Activated CD4-positive, alpha-beta memory T cell treated with anti-CD3 and anti-CD28 coated beads for 36 hours (primary cell): ENCODE data around the gene MICAL3. TPM values are rescaled to one million over a fixed set of nuclear protein-coding genes. Genes with fewer than 3 reads are reported as not detected.

Experiments
- CTCF ChIA-PET: fragments of 350-600 bp; sonication (Branson Sonifier 250); formaldehyde crosslinking; loops from one replicate; lab custom pipeline; 2021; ENCODE audit warnings: antibody characterized with exemption, inconsistent platforms; lab: Charles Lee
- POLR2A ChIA-PET: fragments of 350-600 bp; sonication (Branson Sonifier 250); formaldehyde crosslinking; loops from one replicate; lab custom pipeline; 2021; ENCODE audit warnings: antibody characterized with exemption; lab: Charles Lee
- DNase-seq: peaks from one replicate; pipeline ENCODE4 v3.0.0-alpha.2; 2020
- H3K27ac Mint-ChIP-seq: one replicate; pipeline ENCODE4 v1.8.0; 2021; ENCODE audit warnings: mixed read lengths
- H3K27me3 Mint-ChIP-seq: one replicate; pipeline ENCODE4 v1.8.0; 2021; ENCODE audit warnings: mixed read lengths
- H3K36me3 Mint-ChIP-seq: one replicate; pipeline ENCODE4 v1.8.0; 2021; ENCODE audit warnings: mixed read lengths
- H3K4me1 Mint-ChIP-seq: one replicate; pipeline ENCODE4 v1.8.0; 2021; ENCODE audit warnings: low read depth, mixed read lengths
- H3K4me3 Mint-ChIP-seq: one replicate; pipeline ENCODE4 v1.8.0; 2021; ENCODE audit warnings: mild to moderate bottlenecking, mixed read lengths
- H3K9me3 Mint-ChIP-seq: one replicate; pipeline ENCODE4 v1.8.0; 2021; ENCODE audit warnings: mixed read lengths
- intact Hi-C: fragments of 100-400 bp; cut with micrococcal nuclease; formaldehyde crosslinking; loops from one replicate; pipeline ENCODE4 v1.15.1; 2023
- total RNA-seq, 2 experiments: library from RNA; stranded (reverse); gene quantifications; one replicate each; pipeline ENCODE4 v1.2.3, GENCODE V29; 2021

Gene MICAL3
- total RNA-seq, 2 experiments from 2014 or later = 29.7 to 37.2 TPM

GRCh38 chr22:17910561-17911311 is 113.6 kb downstream of the MICAL3 start:
- H3K4me1 Mint-ChIP-seq = no peaks in the 10 kb centered on the region
- no peaks in the 10 kb centered on the region for H3K27me3 Mint-ChIP-seq
- no peak for DNase-seq
- H3K9me3 Mint-ChIP-seq = no peaks in the 10 kb centered on the region
- peaks cover 5% of the 10 kb centered on the region for H3K36me3 Mint-ChIP-seq
- H3K4me3 Mint-ChIP-seq = no peak overlapping the region
- ChIA-PET POLR2A (no interaction called here), CTCF (interaction anchor here (1.0 kb wide), 1 partner anchor 114 kb away, joined by 4 read pairs; the partner anchor contains the start of gene MICAL3)
- intact Hi-C loops = no loop called here
- H3K27ac Mint-ChIP-seq = no peak overlapping the region

- no peak for DNase-seq
- H3K4me1 Mint-ChIP-seq = no peaks in the 10 kb centered on the region
- no peak overlapping the region for H3K4me3 Mint-ChIP-seq
- POLR2A ChIA-PET = no interaction called here
- H3K27ac Mint-ChIP-seq = no peak overlapping the region
- intact Hi-C loops = no loop called here
- peaks cover 11% of the 10 kb centered on the region for H3K36me3 Mint-ChIP-seq
- no peaks in the 10 kb centered on the region for H3K9me3 Mint-ChIP-seq
- H3K27me3 Mint-ChIP-seq = no peaks in the 10 kb centered on the region
- CTCF ChIA-PET = no interaction called here
Measured at GRCh38 chr22:17907748-17908051, 116.7 kb downstream of the MICAL3 start.

DNA sequence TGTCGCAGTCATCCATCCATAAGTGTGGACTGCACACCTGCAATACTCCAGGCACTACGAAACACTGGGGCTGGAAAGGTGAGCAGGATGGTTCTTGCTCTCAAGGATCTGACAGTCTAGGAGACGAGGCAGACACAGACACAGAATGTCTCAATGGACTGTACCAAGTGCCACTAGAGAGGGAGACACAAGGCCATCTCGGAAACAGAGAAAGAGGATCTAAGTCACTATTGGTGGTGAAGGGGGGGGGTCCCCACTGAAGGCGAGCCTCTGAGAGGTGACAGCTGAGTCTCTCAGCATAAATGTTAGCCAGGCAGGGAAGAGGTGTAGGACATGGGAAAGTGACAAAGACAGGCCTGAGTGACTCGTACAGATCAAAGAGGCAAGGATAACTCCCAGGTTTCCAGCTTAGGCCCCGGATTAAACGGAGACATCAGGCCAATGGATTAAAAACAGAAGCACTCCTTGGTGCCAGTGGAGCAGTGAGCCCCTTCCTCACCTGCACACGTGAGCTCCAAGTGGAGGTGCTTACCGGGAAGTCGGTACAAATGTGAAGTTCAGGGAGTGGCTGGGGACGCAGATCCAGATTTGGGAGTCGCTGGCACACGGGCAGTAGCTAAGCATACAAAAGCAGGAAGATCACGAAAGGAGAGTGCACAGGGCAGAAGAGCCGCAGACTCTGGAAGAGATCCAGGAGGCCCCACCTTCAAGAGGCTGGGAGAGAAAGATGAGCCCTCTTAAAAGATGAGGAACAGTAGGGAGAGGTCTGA is 117.2 kb downstream of the MICAL3 start:
- POLR2A ChIA-PET = no interaction called here
- no peak overlapping the region for H3K27ac Mint-ChIP-seq
- intact Hi-C loops = no loop called here
- no peaks in the 10 kb centered on the region for H3K27me3 Mint-ChIP-seq
- H3K9me3 Mint-ChIP-seq = no peaks in the 10 kb centered on the region
- no peak for DNase-seq
- H3K4me3 Mint-ChIP-seq = no peak overlapping the region
- no peaks in the 10 kb centered on the region for H3K4me1 Mint-ChIP-seq
- CTCF ChIA-PET = no interaction called here
- peaks cover 11% of the 10 kb centered on the region for H3K36me3 Mint-ChIP-seq

DNA sequence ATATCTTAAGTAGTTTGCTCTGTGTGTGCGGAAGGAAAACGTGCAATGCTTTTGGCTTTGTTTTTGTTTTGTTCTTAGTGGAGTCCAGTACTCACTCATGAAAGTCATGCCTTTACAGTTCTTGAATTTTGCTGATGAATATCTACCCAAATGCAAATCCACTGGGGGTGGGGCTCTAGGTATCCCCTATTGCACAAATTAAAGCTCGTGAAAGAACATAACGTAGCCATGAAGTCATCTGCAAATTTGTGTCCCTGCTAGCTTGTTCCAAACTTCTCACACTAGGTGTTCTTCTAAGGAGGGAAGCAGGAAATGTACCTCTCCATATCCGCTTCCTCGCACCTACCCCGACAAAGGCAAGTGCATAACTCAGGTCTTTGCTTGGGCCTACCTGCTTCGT is 118.9 kb downstream of the MICAL3 start:
- Mint-ChIP-seq H3K9me3 (no peaks in the 10 kb centered on the region), H3K27ac (no peak overlapping the region), H3K27me3 (no peaks in the 10 kb centered on the region), H3K4me3 (no peak overlapping the region), H3K4me1 (no peaks in the 10 kb centered on the region), H3K36me3 (peaks cover 19% of the 10 kb centered on the region)
- intact Hi-C loops = no loop called here
- POLR2A ChIA-PET = no interaction called here
- DNase-seq = no peak
- CTCF ChIA-PET = no interaction called here

DNA sequence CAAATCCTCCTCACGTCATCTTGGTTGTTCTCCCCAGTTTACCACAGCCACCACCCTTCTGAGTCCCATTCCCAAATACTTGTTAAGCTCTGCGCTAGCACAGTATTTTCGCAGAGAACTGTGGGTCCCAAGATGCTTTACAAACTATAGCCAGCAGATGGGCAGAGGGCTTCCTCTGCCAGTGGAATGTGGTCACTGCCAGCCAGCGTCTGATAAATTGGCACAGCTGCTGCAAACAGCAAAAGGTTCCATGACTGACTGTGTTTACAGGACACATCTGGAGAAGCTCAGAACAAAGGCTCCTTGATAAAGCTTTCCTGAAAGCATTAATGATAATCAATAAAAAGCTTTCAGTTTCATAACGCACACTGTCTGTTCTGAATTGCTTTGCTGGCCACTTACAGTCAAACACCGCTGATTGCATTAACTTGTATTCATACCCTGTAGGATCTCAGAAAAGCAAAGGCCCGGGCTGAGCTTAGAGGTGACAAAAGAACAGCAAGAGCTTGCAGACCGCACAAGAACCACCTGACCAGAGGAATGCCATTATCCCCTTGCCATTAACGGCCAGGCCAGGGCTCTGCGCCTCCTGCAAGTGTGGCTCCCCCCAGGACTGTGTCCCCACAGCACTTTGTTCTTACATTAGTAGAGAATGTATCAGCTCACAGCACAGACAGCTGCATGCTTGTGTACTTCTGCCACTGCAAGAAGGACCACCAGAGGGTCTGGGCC is 120.6 kb downstream of the MICAL3 start:
- POLR2A ChIA-PET = no interaction called here
- no peaks in the 10 kb centered on the region for H3K4me1 Mint-ChIP-seq
- H3K9me3 Mint-ChIP-seq = no peaks in the 10 kb centered on the region
- intact Hi-C loops = no loop called here
- H3K27me3 Mint-ChIP-seq = no peaks in the 10 kb centered on the region
- CTCF ChIA-PET = interaction anchor here (1.2 kb wide), 1 partner anchor 172 kb away, joined by 3 read pairs; no protein-coding TSS in a partner anchor
- peaks cover 24% of the 10 kb centered on the region for H3K36me3 Mint-ChIP-seq
- no peak overlapping the region for H3K27ac Mint-ChIP-seq
- no peak overlapping the region for H3K4me3 Mint-ChIP-seq
- DNase-seq = no peak

- H3K36me3 Mint-ChIP-seq = peaks cover 24% of the 10 kb centered on the region
- no peaks in the 10 kb centered on the region for H3K27me3 Mint-ChIP-seq
- H3K4me3 Mint-ChIP-seq = no peak overlapping the region
- no peaks in the 10 kb centered on the region for H3K9me3 Mint-ChIP-seq
- no peaks in the 10 kb centered on the region for H3K4me1 Mint-ChIP-seq
- no peak overlapping the region for H3K27ac Mint-ChIP-seq
- DNase-seq = no peak
- intact Hi-C loops = no loop called here
- POLR2A ChIA-PET = no interaction called here
- CTCF ChIA-PET = interaction anchor here (1.2 kb wide), 1 partner anchor 173 kb away, joined by 3 read pairs; no protein-coding TSS in a partner anchor
Measured at GRCh38 chr22:17902960-17903359, 121.4 kb downstream of the MICAL3 start.

- Mint-ChIP-seq H3K36me3 (peaks cover 30% of the 10 kb centered on the region), H3K4me1 (no peaks in the 10 kb centered on the region), H3K27ac (no peak overlapping the region), H3K4me3 (no peak overlapping the region), H3K27me3 (no peaks in the 10 kb centered on the region), H3K9me3 (no peaks in the 10 kb centered on the region)
- ChIA-PET CTCF (no interaction called here), POLR2A (no interaction called here)
- intact Hi-C loops = no loop called here
- no peak for DNase-seq
Measured at GRCh38 chr22:17898375-17898774, 126.0 kb downstream of the MICAL3 start.

DNA sequence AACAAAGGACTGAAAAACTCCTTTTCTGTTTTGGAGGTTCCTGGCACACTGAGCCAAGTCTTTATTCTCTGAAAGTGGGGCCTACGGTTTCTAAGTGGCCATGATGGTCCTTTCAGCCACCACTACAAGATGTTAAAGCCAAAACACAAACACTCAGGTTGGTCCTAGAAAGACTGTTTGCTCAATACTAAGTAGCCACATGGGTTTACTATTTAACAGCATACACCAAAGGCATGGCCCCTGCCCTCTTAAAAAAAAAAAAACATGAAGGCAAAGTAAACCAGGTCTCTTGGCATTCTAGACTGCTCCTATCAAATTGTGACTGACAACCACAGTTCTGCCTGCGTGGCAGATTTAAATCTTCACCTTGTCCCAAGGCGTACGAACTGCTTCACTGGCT is 126.5 kb downstream of the MICAL3 start:
- ChIA-PET POLR2A (no interaction called here), CTCF (no interaction called here)
- Mint-ChIP-seq H3K27ac (no peak overlapping the region), H3K9me3 (no peaks in the 10 kb centered on the region), H3K27me3 (no peaks in the 10 kb centered on the region), H3K36me3 (peaks cover 35% of the 10 kb centered on the region), H3K4me3 (no peak overlapping the region), H3K4me1 (no peaks in the 10 kb centered on the region)
- intact Hi-C loops = no loop called here
- no peak for DNase-seq

DNA sequence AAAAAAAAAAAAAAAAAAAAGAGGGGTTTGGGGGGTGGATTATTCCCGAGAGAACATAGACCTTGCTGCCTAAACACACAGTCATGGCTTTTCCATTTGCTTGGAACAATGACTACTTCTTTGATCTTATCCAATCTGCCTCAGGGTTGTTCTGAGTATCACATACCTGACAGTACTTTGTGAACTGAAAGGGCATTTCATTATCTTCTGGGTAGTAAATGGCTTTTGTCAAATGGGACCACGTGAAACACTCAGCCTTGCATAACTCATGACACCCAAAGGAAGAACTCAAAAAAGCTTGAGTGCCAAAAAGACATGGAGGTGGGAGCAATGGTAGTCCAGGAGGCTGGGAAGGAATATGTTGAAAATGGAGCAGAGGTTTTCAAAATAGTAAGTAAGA is 126.9 kb downstream of the MICAL3 start:
- ChIA-PET CTCF (no interaction called here), POLR2A (no interaction called here)
- Mint-ChIP-seq H3K9me3 (no peaks in the 10 kb centered on the region), H3K27ac (no peak overlapping the region), H3K27me3 (no peaks in the 10 kb centered on the region), H3K4me3 (no peak overlapping the region), H3K36me3 (peaks cover 40% of the 10 kb centered on the region), H3K4me1 (no peaks in the 10 kb centered on the region)
- no peak for DNase-seq
- intact Hi-C loops = no loop called here

DNA sequence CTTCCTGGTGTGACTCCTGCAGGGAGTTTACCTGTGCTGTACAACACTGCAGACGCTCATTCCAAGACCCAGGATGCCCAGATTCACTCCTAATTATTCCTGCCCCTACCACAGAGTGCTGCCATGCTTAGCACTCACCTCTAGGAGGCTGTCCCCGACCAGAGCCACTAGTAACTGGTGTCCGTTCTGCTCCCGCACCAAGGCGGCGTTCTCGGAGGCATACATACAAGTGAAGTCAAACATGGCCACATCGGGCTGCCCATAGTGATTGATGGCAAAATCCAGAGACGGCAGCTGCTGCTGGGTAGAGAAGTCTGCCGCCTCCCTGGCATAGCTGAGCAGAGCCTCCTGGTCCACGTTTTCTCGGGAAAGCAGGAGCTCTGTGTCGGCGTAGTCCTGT is 127.8 kb downstream of the MICAL3 start:
- Mint-ChIP-seq H3K36me3 (peaks cover 37% of the 10 kb centered on the region), H3K4me1 (no peaks in the 10 kb centered on the region), H3K27me3 (no peaks in the 10 kb centered on the region), H3K4me3 (no peak overlapping the region), H3K9me3 (no peaks in the 10 kb centered on the region), H3K27ac (no peak overlapping the region)
- ChIA-PET CTCF (interaction anchor here (1.0 kb wide), 1 partner anchor 180 kb away, joined by 3 read pairs; no protein-coding TSS in a partner anchor), POLR2A (no interaction called here)
- DNase-seq = no peak
- intact Hi-C loops = no loop called here

GRCh38 chr22:17893900-17894535 is 130.3 kb downstream of the MICAL3 start:
- CTCF ChIA-PET = interaction anchor here (0.8 kb wide), 1 partner anchor 182 kb away, joined by 3 read pairs; no protein-coding TSS in a partner anchor
- Mint-ChIP-seq H3K36me3 (peaks cover 32% of the 10 kb centered on the region), H3K4me3 (no peak overlapping the region), H3K4me1 (no peaks in the 10 kb centered on the region), H3K27ac (no peak overlapping the region), H3K27me3 (no peaks in the 10 kb centered on the region), H3K9me3 (no peaks in the 10 kb centered on the region)
- intact Hi-C loops = no loop called here
- POLR2A ChIA-PET = no interaction called here
- DNase-seq = no peak

DNA sequence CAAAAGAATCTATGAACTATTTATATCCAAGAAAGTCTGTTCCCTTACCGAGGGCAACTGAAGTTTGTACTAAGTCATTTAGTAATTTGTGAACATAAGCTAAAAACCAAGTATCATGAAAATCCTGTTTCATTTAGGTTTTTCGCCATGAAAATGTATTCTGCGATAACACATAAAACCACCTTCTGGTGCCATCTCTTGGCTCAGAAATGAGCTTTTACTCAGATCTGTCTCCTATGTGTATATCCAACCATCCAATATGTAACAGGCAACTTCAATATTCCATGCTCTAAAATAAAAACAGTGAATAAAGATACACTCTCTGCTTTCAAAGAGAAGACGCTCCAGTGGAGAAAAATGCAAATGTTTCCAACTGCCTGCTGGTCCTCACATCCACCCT is 132.0 kb downstream of the MICAL3 start:
- ChIA-PET POLR2A (no interaction called here), CTCF (interaction anchor here (1.4 to 3.6 kb wide), 2 partner anchors 62 to 184 kb away, joined by 7 to 11 read pairs; no protein-coding TSS in a partner anchor)
- Mint-ChIP-seq H3K4me1 (no peaks in the 10 kb centered on the region), H3K27me3 (no peaks in the 10 kb centered on the region), H3K4me3 (no peak overlapping the region), H3K36me3 (peaks cover 40% of the 10 kb centered on the region), H3K9me3 (no peaks in the 10 kb centered on the region), H3K27ac (no peak overlapping the region)
- intact Hi-C loops = no loop called here
- no peak for DNase-seq
